Hepatocyte (in vitro differentiated cells): ENCODE results near the gene ANO3.

Experiments
- EZH2 ChIP-seq: fragments of 200-600 bp; sonication (generic); IDR thresholded peaks from 2 replicates; pipeline ENCODE4 v1.6.1; 2016; ENCODE audit warnings: antibody characterized with exemption, mild to moderate bottlenecking, borderline replicate concordance
- TF ChIP-seq, protein P1 (sequence below): fragments of 200-600 bp; sonication (generic); IDR thresholded peaks from 2 replicates; pipeline ENCODE4 v1.5.1; 2016; ENCODE audit warnings: antibody characterized with exemption, mild to moderate bottlenecking; ENCODE audit not compliant: poor library complexity

DNA sequence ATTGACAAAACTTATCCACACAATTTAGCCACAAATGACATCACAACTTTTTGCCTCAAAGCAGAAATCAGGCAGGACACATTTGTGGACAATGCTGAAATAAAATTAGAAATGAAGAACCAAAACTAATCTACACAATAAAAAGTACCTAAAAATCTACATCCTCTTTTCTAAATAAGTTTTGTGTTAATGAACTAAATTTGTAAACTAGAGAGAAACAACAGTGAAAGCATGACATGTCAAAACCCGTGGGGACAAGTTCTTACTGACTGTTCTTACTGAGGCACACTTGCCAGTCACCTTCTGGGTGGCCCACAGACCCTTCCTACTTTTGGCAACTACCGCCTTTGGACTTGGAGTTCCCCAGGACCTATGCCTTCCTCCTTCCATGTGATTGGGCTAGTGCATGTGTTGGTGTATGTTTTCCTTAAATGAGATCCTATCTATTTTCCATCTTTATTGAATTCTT, 300.8 kb downstream of the ANO3 start:
- TF ChIP-seq, protein P1, sequence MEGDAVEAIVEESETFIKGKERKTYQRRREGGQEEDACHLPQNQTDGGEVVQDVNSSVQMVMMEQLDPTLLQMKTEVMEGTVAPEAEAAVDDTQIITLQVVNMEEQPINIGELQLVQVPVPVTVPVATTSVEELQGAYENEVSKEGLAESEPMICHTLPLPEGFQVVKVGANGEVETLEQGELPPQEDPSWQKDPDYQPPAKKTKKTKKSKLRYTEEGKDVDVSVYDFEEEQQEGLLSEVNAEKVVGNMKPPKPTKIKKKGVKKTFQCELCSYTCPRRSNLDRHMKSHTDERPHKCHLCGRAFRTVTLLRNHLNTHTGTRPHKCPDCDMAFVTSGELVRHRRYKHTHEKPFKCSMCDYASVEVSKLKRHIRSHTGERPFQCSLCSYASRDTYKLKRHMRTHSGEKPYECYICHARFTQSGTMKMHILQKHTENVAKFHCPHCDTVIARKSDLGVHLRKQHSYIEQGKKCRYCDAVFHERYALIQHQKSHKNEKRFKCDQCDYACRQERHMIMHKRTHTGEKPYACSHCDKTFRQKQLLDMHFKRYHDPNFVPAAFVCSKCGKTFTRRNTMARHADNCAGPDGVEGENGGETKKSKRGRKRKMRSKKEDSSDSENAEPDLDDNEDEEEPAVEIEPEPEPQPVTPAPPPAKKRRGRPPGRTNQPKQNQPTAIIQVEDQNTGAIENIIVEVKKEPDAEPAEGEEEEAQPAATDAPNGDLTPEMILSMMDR = no peak
- TF ChIP-seq EZH2 = no peak
